Measurements from ENCODE around the gene KRT73.

GRCh38 chr12:52641468-52641867, 23.1 kb upstream of the KRT73 start:
- TF ChIP-seq CTCF (IDR thresholded peaks at IDR 0.05), result no peak
- no peak for TF ChIP-seq POLR2A (IDR thresholded peaks at IDR 0.05)
